Activated CD8-positive, alpha-beta T cell treated with anti-CD3 and anti-CD28 coated beads for 36 hours (primary cell): ENCODE data around the gene SNAP23. TPM values are rescaled to one million over a fixed set of nuclear protein-coding genes. Genes with fewer than 3 reads are reported as not detected.
"Not testable (repeated sequence)": the region's sequence is repeated elsewhere in the genome, so short reads cannot be mapped to it uniquely, and the experiment has no call there.

Experiments
- ATAC-seq: fragments of 200-7000 bp; cut with Tn5 transposase; one replicate; pipeline ENCODE4 v1.10.0; 2021; ENCODE audit warnings: mild to moderate bottlenecking, moderate library complexity
- CTCF ChIA-PET: fragments of 350-600 bp; sonication (Branson Sonifier 250); formaldehyde crosslinking; loops from one replicate; lab custom pipeline; 2021; ENCODE audit warnings: antibody characterized with exemption; lab: Charles Lee
- POLR2A ChIA-PET: fragments of 350-600 bp; sonication (Branson Sonifier 250); formaldehyde crosslinking; loops from one replicate; lab custom pipeline; 2021; ENCODE audit warnings: antibody characterized with exemption; lab: Charles Lee
- DNase-seq: peaks from one replicate; pipeline ENCODE4 v3.0.0-alpha.2; 2020
- H3K27ac Mint-ChIP-seq: one replicate; pipeline ENCODE4 v1.8.0; 2021; ENCODE audit warnings: mild to moderate bottlenecking, mixed read lengths
- H3K27me3 Mint-ChIP-seq: one replicate; pipeline ENCODE4 v1.8.0; 2021; ENCODE audit warnings: mixed read lengths
- H3K36me3 Mint-ChIP-seq: one replicate; pipeline ENCODE4 v1.8.0; 2021; ENCODE audit warnings: low read depth, mixed read lengths
- H3K4me1 Mint-ChIP-seq: one replicate; pipeline ENCODE4 v1.8.0; 2021; ENCODE audit warnings: low read depth, mixed read lengths
- H3K4me3 Mint-ChIP-seq: one replicate; pipeline ENCODE4 v1.8.0; 2021; ENCODE audit warnings: mild to moderate bottlenecking, moderate library complexity, mixed read lengths
- H3K9me3 Mint-ChIP-seq: one replicate; pipeline ENCODE4 v1.8.0; 2021; ENCODE audit warnings: mixed read lengths
- intact Hi-C: fragments of 100-400 bp; cut with micrococcal nuclease; formaldehyde crosslinking; loops from one replicate; pipeline ENCODE4 v1.10.0; 2022
- total RNA-seq, 2 experiments: library from RNA; stranded (reverse); gene quantifications; one replicate each; pipeline ENCODE4 v1.2.3, GENCODE V29; 2021
- TF ChIP-seq, protein P1 (sequence below): fragments of 200-600 bp; IDR thresholded peaks from one replicate; pipeline ENCODE4 v1.8.0; 2022; ENCODE audit warnings: antibody characterized with exemption, mild to moderate bottlenecking

Gene SNAP23
- total RNA-seq, 2 experiments from 2014 or later: 31.2 to 33.1 TPM

DNA sequence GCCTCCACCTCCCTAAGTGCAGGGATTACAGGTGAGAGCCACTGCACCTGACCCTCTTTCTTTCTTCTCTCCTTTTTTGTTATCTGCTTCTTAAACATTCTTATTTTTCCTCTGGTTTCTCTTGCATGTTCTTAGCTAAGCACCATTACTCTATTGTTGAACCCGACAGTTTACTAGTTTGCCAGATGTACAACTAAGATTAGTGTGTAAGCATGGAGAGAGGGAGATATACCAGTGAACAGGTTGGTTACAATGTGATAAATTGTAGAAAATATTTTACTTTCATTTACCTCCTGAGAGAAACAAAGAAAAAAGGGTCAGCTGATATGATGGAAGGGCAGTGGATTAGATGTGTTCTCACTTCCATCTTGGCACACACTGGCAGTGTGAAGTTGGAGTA is 58.1 kb downstream of the SNAP23 start:
- TF ChIP-seq, protein P1, sequence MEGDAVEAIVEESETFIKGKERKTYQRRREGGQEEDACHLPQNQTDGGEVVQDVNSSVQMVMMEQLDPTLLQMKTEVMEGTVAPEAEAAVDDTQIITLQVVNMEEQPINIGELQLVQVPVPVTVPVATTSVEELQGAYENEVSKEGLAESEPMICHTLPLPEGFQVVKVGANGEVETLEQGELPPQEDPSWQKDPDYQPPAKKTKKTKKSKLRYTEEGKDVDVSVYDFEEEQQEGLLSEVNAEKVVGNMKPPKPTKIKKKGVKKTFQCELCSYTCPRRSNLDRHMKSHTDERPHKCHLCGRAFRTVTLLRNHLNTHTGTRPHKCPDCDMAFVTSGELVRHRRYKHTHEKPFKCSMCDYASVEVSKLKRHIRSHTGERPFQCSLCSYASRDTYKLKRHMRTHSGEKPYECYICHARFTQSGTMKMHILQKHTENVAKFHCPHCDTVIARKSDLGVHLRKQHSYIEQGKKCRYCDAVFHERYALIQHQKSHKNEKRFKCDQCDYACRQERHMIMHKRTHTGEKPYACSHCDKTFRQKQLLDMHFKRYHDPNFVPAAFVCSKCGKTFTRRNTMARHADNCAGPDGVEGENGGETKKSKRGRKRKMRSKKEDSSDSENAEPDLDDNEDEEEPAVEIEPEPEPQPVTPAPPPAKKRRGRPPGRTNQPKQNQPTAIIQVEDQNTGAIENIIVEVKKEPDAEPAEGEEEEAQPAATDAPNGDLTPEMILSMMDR: no peak
- Mint-ChIP-seq H3K4me3 (no peak overlapping the region), H3K36me3 (peaks cover 11% of the 10 kb centered on the region), H3K27ac (peak overlapping the region; percentile 55), H3K4me1 (peaks cover 24% of the 10 kb centered on the region), H3K9me3 (no peaks in the 10 kb centered on the region), H3K27me3 (no peaks in the 10 kb centered on the region)
- intact Hi-C loops: no loop called here
- POLR2A ChIA-PET: interaction anchor here (1.0 kb wide), 1 partner anchor 53 kb away, joined by 4 read pairs; no protein-coding TSS in a partner anchor
- CTCF ChIA-PET: no interaction called here
- ATAC-seq: no peak
- no peak for DNase-seq

DNA sequence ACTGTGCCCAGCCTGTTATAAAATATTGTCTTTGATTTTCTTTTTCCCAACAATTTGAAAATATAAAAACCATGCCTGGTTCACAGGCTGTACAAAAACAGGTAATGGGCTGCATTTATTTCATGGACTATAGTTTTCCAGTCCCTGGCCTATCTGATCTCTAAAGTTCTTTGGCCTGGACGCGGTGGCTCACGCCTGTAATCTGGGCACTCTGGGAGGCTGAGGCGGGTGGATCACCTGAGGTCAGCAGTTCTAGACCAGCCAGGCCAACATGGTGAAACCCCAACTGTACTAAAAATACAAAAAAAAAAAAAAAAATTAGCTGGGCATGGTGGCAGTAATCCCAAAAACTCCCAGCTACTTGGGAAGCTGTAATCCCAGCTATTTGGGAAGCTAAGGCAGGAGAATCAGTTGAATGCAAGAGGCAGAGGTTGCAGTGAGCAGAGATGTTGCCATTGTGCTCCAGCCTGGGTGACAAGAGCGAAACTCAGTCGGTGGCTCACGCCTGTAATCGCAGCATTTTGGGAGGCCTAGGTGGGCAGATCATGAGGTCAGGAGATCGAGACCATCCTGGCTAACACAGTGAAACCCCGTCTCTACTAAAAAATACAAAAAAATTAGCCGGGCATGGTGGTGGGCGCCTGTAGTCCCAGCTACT is 61.2 kb downstream of the SNAP23 start:
- peaks cover 15% of the 10 kb centered on the region for H3K4me1 Mint-ChIP-seq
- peaks cover 22% of the 10 kb centered on the region for H3K36me3 Mint-ChIP-seq
- POLR2A ChIA-PET, DNase-seq, H3K27ac Mint-ChIP-seq, ATAC-seq, H3K4me3 Mint-ChIP-seq, intact Hi-C loops, H3K9me3 Mint-ChIP-seq, H3K27me3 Mint-ChIP-seq: not testable (repeated sequence)
- CTCF ChIA-PET: interaction anchor here (1.3 kb wide), 1 partner anchor 93 kb away, joined by 3 read pairs; no protein-coding TSS in a partner anchor

DNA sequence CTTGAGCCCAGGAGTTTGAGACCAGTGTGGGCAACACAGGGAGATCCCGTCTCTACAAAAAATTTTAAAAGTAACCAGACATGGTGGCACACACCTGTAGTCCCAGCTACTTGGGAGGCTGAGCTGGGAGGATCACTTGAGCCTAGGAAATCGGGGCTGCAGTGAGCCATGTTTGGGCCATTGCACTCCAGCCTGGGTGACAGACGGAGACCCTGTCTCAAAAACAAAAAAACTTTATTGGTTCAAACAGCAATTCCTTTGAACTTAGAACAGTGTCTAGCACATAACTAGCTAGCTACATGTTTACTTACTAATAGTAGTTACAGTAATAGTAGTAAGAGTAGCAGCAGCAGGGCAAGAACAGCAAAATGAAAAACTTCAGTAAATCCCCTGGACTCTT is 63.3 kb downstream of the SNAP23 start:
- no peaks in the 10 kb centered on the region for H3K9me3 Mint-ChIP-seq
- peaks cover 6% of the 10 kb centered on the region for H3K4me1 Mint-ChIP-seq
- TF ChIP-seq, protein P1: no peak
- H3K36me3 Mint-ChIP-seq: peaks cover 17% of the 10 kb centered on the region
- ChIA-PET CTCF (interaction anchor here (0.6 kb wide), 1 partner anchor 33 kb away, joined by 4 read pairs; no protein-coding TSS in a partner anchor), POLR2A (no interaction called here)
- no peak for ATAC-seq
- no peak overlapping the region for H3K27ac Mint-ChIP-seq
- no peak for DNase-seq
- no peak overlapping the region for H3K4me3 Mint-ChIP-seq
- H3K27me3 Mint-ChIP-seq: no peaks in the 10 kb centered on the region
- intact Hi-C loops: no loop called here

DNA sequence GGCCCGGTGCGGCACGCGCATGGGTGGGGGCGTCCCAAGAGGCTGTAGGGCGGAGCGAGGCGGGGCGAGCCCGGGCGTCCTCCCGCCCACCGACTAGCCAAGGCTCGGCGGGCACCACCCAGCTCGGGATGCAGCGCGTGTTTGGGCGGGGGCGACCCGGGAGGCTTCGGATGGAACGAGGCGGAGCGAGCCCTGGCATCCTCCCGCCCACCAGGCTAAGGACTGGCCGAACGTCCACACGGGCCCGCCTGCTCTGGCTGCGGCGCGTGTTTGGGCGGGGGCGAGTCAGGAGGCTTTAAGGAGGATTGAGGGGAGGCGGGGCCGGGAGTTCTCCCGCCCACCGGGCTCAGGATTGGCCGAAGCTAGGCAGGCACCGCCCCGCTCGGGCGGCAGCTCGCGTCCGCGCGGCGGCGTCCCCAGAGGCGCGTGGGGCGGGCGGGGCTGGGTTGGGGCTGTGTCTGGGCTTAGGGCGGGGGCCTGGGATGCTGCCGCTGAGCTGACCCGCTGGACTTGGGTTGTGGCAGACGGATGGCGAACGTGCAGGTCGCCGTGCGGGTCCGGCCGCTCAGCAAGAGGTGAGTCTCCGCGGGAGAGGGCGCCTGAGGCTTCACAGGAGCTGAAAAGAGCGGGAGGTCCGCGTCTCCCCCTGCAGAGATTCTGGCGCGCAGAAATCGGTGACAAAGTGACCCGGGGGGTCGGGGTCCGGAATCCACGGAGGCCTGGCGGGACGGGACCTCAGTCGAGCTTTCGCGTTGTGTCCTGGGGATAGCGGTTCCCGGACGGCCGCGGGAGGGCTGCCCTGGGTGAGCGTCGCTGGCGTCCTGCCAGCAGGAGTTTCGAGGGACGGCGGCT is 80.0 kb downstream of the SNAP23 start, which contains the start of gene STARD9:
Gene STARD9, plus strand, starts transcription at position 419 of the 852 bp plus-strand sequence. Its CDS starts 110 bp downstream, at position 529.
- H3K4me1 Mint-ChIP-seq: peaks cover 29% of the 10 kb centered on the region
- TF ChIP-seq, protein P1: no peak
- H3K27me3 Mint-ChIP-seq: no peaks in the 10 kb centered on the region
- ATAC-seq (peak; percentile 94), DNase-seq (peak; percentile 98)
- peak within 1 kb of the TSS; percentile 93 for H3K4me3 Mint-ChIP-seq
- POLR2A ChIA-PET: interaction anchor here (0.6 to 1.7 kb wide), 9 partner anchors 7 to 71 kb away, joined by 3 to 17 read pairs (median 3); partner anchors contain the start of genes HAUS2 and LRRC57
- CTCF ChIA-PET: interaction anchor here (1.0 to 1.8 kb wide), 4 partner anchors 11 to 351 kb away, joined by 3 to 6 read pairs (median 4); no protein-coding TSS in a partner anchor
- intact Hi-C loops: no loop called here
- peaks cover 2% of the 10 kb centered on the region for H3K36me3 Mint-ChIP-seq
- peak within 1 kb of the TSS; percentile 89 for H3K27ac Mint-ChIP-seq
- H3K9me3 Mint-ChIP-seq: no peaks in the 10 kb centered on the region

DNA sequence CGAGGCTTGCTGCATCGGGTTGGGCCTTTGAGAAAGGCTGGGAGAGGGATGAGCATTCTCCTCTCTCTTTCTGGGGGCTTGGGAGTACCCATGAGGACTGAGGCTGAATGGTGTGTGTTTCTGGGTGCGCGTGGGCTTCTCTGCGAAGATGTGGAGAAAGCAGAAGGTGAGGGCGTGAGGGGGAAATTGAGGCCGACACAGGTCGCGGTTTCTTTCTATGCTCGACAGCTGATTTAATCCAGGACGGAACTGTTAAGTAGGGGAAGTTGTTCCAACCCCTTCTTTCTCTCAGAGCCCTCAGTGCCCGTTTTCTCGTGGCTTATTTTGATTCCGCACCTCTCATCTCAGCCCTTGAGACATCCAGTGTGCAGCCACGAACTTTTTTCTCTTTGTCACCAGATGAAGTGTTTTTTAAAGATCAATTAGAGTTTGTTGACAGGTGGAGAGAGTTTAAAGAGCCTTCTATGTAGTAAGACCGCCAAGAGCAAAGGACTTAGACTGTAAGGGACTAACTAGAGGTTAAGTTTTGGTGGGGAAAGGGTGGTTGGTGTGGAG is 80.7 kb downstream of the SNAP23 start:
- no peak for ATAC-seq
- Mint-ChIP-seq H3K9me3 (no peaks in the 10 kb centered on the region), H3K36me3 (peaks cover 2% of the 10 kb centered on the region), H3K4me1 (peaks cover 34% of the 10 kb centered on the region), H3K27me3 (no peaks in the 10 kb centered on the region), H3K27ac (peak overlapping the region; percentile 89), H3K4me3 (peak overlapping the region; percentile 93)
- CTCF ChIA-PET: interaction anchor here (1.0 to 1.8 kb wide), 4 partner anchors 10 to 351 kb away, joined by 3 to 6 read pairs (median 4); no protein-coding TSS in a partner anchor
- DNase-seq: no peak
- intact Hi-C loops: no loop called here
- POLR2A ChIA-PET: interaction anchor here (0.6 to 1.5 kb wide), 7 partner anchors 11 to 71 kb away, joined by 3 to 17 read pairs (median 3); partner anchors contain the start of genes HAUS2 and LRRC57
- TF ChIP-seq, protein P1: no peak
